Esophagus squamous epithelium (tissue), 5 donors: Measurements from ENCODE around the gene PRRX2. TPM values are rescaled to one million over a fixed set of nuclear protein-coding genes. Genes with fewer than 3 reads are reported as not detected.

Source experiments
- DNase-seq: peaks from one replicate; lab custom pipeline; 2025; lab: John Stamatoyannopoulos, UW
- H3K27ac ChIP-seq, 4 donors: fragments of 200-600 bp; sonication (generic); one replicate each; pipeline ENCODE4 v1.5.1; 2016 to 2019; ENCODE audit warnings: mild to moderate bottlenecking in 1 of 4
- H3K27me3 ChIP-seq, 4 donors: fragments of 200-600 bp; sonication (generic); 1 replicate in 3 of 4; 2 replicates in 1 of 4; pipeline versions ENCODE4 v1.5.1 to v1.6.0; 2017 to 2021; ENCODE audit warnings: antibody characterized with exemption in 1 of 4
- H3K36me3 ChIP-seq, 3 donors: fragments of 200-600 bp; sonication (generic); one replicate each; pipeline ENCODE4 v1.5.1; 2016 to 2019
- H3K4me1 ChIP-seq, 3 donors: fragments of 200-600 bp; sonication (generic); one replicate each; pipeline ENCODE4 v1.5.1; 2017 to 2019
- H3K4me3 ChIP-seq, 4 donors: fragments of 200-600 bp; sonication (generic); 1 replicate in 3 of 4; 2 replicates in 1 of 4; pipeline ENCODE4 v1.5.1; 2016 to 2019; ENCODE audit warnings: mild to moderate bottlenecking in 2 of 4, moderate library complexity in 1 of 4
- H3K9me3 ChIP-seq, 3 donors: fragments of 200-600 bp; sonication (generic); one replicate each; pipeline ENCODE4 v1.5.1; 2016 to 2019
- CTCF ChIP-seq, 6 experiments: fragments of 450-650 bp in 4 of 6; fragments of 200-600 bp in 2 of 6; sonication (generic) in 2 of 6; IDR thresholded peaks; one replicate each; pipeline ENCODE4 v1.5.1; 2016 to 2019; ENCODE audit warnings: antibody characterized with exemption in 6 of 6, mild to moderate bottlenecking in 4 of 6, moderate library complexity in 4 of 6
- POLR2A ChIP-seq, 4 donors: fragments of 450-650 bp; IDR thresholded peaks; one replicate each; pipeline ENCODE4 v1.6.1; 2017; ENCODE audit warnings: antibody characterized with exemption in 4 of 4, mild to moderate bottlenecking in 4 of 4, moderate library complexity in 3 of 4
- WGBS, 2 donors: methylation state at CpG; one replicate each; pipeline ENCODE4 v1.1.5; 2018; 5-methylcytosine and 5-hydroxymethylcytosine counted together
- intact Hi-C: fragments of 100-400 bp; cut with DNase I; formaldehyde crosslinking; loops from one replicate; pipeline ENCODE4 v1.15.0; 2022
- total RNA-seq, 4 donors: library from RNA; depleted of rRNA; stranded (reverse); fragments of >200 nt; gene quantifications; one replicate each; pipeline ENCODE4 v1.1.0, GENCODE V29; 2016
- donor health status: DM: yes; HTN: yes; CAD: no.

PRRX2 gene
- total RNA-seq, 4 donors from 2014 or later = 0.82 to 3.8 (median 2.3) TPM

- no peak overlapping the region for H3K27ac ChIP-seq
- H3K9me3 ChIP-seq = no peaks in the 10 kb centered on the region
- intact Hi-C loops = loop anchor here (2.0 to 10.0 kb wide), 2 partner anchors 46 to 92 kb away; partner anchors contain the start of gene ASB6
- no peaks in the 10 kb centered on the region for H3K36me3 ChIP-seq
- H3K27me3 ChIP-seq = peaks cover 0 to 36% (median 0%) of the 10 kb centered on the region in 4 donors
- 27% methylated on average over 2 of the region's 20 CpGs; no CpG with 5 or more reads in 1 of the 2 donors for WGBS, 2 donors
- H3K4me3 ChIP-seq = no peak overlapping the region
- no peak for DNase-seq
- H3K4me1 ChIP-seq = peaks cover 3 to 17% (median 6%) of the 10 kb centered on the region in 3 donors
- TF ChIP-seq CTCF (IDR thresholded peaks at IDR 0.05) (no peak), POLR2A (IDR thresholded peaks at IDR 0.05) (no peak)
Measured at GRCh38 chr9:129736334-129736733, 70.9 kb downstream of the PRRX2 start.

- H3K36me3 ChIP-seq = no peaks in the 10 kb centered on the region
- TF ChIP-seq POLR2A (IDR thresholded peaks at IDR 0.05) (no peak), CTCF (IDR thresholded peaks at IDR 0.05) (peak; percentile 96 to 99 (median 98))
- intact Hi-C loops = loop anchor here (2.0 to 10.0 kb wide), 2 partner anchors 45 to 93 kb away; partner anchors contain the start of gene ASB6
- peaks cover 3 to 17% (median 6%) of the 10 kb centered on the region in 3 donors for H3K4me1 ChIP-seq
- DNase-seq = peak; percentile 22
- H3K27ac ChIP-seq = peak overlapping the region; percentile 74 to 87 (median 82)
- 8 to 20% methylated on average over 1 to 2 of the region's 48 CpGs for WGBS, 2 donors
- peaks cover 0 to 27% (median 0%) of the 10 kb centered on the region in 4 donors for H3K27me3 ChIP-seq
- peak overlapping the region; percentile 33 to 80 (median 54) for H3K4me3 ChIP-seq
- H3K9me3 ChIP-seq = no peaks in the 10 kb centered on the region
Measured at GRCh38 chr9:129737479-129738274, 72.2 kb downstream of the PRRX2 start.

- Histone ChIP-seq H3K9me3 (no peaks in the 10 kb centered on the region), H3K27ac (no peak overlapping the region), H3K4me3 (no peak overlapping the region), H3K36me3 (no peaks in the 10 kb centered on the region), H3K4me1 (peaks cover 3 to 17% (median 6%) of the 10 kb centered on the region in 3 donors), H3K27me3 (peaks cover 0 to 20% (median 0%) of the 10 kb centered on the region in 4 donors)
- TF ChIP-seq CTCF (IDR thresholded peaks at IDR 0.05) (no peak), POLR2A (IDR thresholded peaks at IDR 0.05) (no peak)
- intact Hi-C loops = loop anchor here (10.0 kb wide), 1 partner anchor 95 kb away; the partner anchor contains the start of gene ASB6
- 91 to 93% methylated on average over 4 to 9 of the region's 16 CpGs for WGBS, 2 donors
- DNase-seq = no peak
Measured at GRCh38 chr9:129739432-129739831, 74.0 kb downstream of the PRRX2 start.

GRCh38 chr9:129740174-129740573 is 74.7 kb downstream of the PRRX2 start:
- TF ChIP-seq CTCF (IDR thresholded peaks at IDR 0.05) (no peak), POLR2A (IDR thresholded peaks at IDR 0.05) (no peak)
- Histone ChIP-seq H3K36me3 (no peaks in the 10 kb centered on the region), H3K4me3 (no peak overlapping the region), H3K27me3 (peaks cover 0 to 15% (median 0%) of the 10 kb centered on the region in 4 donors), H3K9me3 (no peaks in the 10 kb centered on the region), H3K27ac (no peak overlapping the region), H3K4me1 (peaks cover 3 to 17% (median 6%) of the 10 kb centered on the region in 3 donors)
- WGBS, 2 donors = 63 to 85% methylated on average over 5 of the region's 7 CpGs
- no peak for DNase-seq
- intact Hi-C loops = no loop called here
